ENCODE results near the gene ZNF141.
"Not testable (repeated sequence)": the region's sequence is repeated elsewhere in the genome, so short reads cannot be mapped to it uniquely, and the experiment has no call there.

Gene ZNF141

GRCh38 chr4:337143-337931 lies at the start of gene ZNF141:
TSS of gene ZNF141 (plus strand) at chr4:337814. CDS start at chr4:337984, 170 bp downstream.
- intact Hi-C loops (cut with DNase I), result loop anchor here (10.0 kb wide), 1 partner anchor 137 kb away; no protein-coding TSS in a partner anchor
- peak; percentile 93 to 99 (median 97) for DNase-seq

- intact Hi-C loops (cut with DNase I), result no loop called here
- DNase-seq, result no peak
Measured at GRCh38 chr4:288891-289290, 48.7 kb upstream of the ZNF141 start.

- no peak for DNase-seq
- intact Hi-C loops (cut with DNase I), result no loop called here
Measured at GRCh38 chr4:294732-295131, 42.9 kb upstream of the ZNF141 start.

DNA sequence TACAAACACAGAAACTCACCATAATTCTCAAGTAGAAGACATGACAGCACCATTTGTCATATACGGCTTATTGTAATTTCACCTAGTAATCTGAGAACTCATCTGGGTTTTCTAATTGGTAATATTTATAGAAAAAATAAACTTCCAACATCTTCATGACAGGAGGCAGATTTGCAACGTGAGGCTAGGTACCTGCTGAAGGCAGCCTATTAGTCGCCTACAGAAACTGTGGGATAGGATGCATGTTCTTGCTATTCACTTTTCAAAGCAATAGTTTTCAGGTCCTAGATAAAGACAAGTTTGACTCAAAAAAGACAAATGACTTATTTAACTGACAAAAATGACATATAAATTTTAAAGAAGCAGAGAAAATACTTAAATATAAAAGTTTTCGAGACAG lies 35.2 kb upstream of the ZNF141 start:
- intact Hi-C loops (cut with DNase I), result no loop called here
- DNase-seq, result no peak

DNA sequence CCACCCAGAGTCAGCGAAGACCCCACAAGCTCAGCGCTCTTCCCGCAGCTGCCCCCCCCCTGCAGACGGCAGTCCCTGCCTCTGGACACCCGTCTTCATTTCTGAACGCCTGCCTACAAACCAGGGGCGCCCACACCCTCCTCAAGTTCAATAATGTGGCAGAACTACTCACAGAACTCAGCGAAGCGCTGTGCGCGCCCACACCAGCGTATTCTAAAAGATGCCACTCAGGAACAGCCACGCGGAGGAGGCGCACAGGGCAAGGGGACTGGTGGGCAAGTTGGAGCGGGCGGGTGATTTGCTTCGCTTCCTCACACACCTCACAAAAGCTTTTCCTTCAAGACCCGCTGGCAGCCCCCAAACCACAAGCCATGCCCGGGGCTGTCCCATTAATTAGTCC lies 33.1 kb upstream of the ZNF141 start:
- DNase-seq; intact Hi-C loops (cut with DNase I): not testable (repeated sequence)

DNA sequence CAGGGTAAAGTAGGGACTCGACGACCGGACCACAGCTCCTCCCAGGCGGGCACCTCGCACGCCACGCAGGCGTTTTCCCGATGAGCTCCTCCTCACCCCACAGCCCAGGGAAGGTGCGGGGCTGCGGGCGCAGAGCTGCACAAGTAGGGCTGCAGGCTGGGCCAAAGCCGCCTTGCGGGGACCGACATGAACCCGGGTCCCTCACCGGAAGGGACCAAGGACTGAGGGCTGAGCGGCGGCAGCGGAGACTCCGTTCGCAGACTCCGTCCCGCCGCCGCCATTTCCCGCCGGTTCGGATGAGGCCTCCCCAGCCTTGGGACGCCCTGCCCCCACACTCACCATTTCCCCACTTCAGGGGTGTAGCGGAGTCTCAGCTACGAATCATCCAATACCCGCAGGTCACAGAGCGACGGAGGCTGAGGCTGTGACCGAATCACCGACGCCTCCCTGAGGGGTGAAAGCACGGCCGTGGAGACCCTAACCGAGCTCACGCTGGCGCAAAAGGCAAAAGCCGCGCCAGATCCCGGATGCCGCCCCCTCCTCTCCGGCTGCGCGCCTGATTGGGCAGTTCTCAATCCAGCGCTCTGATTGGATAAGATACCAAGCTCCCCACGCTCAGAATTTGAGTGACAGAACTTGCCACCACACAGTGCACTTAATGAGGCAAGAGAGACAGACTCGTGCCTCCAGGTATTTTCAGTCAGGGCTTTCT lies 32.5 kb upstream of the ZNF141 start, which contains the start of gene ZNF732:
ZNF732 (minus strand) TSS at position 506 of the 712 bp plus-strand sequence; CDS start at position 342, 164 bp downstream.
- intact Hi-C loops (cut with DNase I), result no loop called here
- peak in 9 of 10 donors; percentile 14 to 86 (median 38) for DNase-seq

DNA sequence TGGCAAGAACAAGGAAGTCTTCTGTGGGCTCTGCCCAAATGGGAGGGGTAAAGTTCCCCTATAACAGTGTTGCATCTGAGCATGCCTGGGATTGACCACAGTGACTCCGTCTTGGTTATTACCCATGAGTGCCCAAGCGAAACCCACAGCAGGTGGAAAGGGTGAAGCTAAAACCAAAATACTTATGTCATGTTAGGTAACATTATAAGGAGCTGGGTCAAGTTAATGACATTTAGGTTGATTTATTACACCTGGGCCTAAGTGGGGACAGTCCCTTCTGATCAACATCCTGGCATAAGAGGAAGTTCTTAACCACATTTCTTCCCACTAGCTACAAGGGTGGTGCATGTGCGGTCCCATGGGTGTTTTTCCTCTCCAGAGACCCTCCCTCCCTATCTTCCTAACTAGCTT lies 31.1 kb upstream of the ZNF141 start:
- no peak for DNase-seq
- intact Hi-C loops (cut with DNase I), result no loop called here

- intact Hi-C loops (cut with DNase I), result no loop called here
- no peak for DNase-seq
Measured at GRCh38 chr4:309807-310206, 27.8 kb upstream of the ZNF141 start.

DNA sequence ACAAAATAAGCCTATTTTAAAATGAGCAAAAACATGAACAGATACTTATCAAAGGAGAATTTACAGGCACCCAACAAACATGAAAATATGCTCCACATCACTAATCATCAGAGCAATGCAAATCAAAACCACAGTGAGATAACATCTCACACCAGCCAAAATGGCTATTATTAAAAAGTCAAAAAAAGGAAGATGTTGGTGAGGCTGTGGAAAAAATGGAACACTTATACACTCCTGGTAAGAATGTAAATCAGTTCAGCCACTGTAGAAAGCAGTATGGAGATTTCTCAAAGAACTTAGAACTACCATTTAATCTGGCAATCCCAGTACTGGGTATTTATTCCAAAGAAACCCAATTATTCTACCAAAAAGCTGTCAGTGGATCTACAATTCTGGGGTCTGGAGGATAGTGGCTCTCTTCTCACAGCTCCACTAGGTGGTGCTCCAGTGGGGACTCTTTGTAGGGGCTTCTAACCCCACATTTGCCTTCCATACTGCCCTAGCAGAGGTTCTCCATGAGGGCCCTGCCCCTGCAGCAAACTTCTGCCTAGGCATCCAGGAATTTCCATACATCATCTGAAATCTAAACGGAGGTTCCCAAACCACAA lies 23.2 kb upstream of the ZNF141 start:
- intact Hi-C loops (cut with DNase I), result no loop called here
- DNase-seq, result no peak

DNA sequence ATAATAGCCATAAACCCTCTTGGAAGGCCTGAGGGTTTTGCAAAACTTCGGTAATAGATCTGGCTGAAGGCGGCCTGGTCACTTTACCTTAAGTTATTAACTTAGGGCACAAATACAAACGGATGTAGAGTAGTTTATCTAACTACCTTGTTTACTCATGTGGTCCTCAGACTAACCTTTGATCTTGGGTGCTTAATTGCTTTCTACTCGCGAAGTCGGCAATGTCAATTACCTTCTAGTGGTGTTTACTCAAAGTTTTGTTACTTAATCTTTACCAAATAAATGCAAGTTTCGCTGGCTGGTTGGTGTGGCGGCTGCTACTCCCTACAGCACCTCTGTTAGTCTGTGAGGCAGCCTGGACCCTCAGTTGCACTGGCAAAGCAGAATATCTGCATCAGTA lies 8.9 kb upstream of the ZNF141 start:
- DNase-seq, result no peak
- intact Hi-C loops (cut with DNase I), result no loop called here

- intact Hi-C loops (cut with DNase I), result loop anchor here (10.0 kb wide), 1 partner anchor 139 kb away; no protein-coding TSS in a partner anchor
- no peak for DNase-seq
Measured at GRCh38 chr4:335515-335914, 2.1 kb upstream of the ZNF141 start.

DNA sequence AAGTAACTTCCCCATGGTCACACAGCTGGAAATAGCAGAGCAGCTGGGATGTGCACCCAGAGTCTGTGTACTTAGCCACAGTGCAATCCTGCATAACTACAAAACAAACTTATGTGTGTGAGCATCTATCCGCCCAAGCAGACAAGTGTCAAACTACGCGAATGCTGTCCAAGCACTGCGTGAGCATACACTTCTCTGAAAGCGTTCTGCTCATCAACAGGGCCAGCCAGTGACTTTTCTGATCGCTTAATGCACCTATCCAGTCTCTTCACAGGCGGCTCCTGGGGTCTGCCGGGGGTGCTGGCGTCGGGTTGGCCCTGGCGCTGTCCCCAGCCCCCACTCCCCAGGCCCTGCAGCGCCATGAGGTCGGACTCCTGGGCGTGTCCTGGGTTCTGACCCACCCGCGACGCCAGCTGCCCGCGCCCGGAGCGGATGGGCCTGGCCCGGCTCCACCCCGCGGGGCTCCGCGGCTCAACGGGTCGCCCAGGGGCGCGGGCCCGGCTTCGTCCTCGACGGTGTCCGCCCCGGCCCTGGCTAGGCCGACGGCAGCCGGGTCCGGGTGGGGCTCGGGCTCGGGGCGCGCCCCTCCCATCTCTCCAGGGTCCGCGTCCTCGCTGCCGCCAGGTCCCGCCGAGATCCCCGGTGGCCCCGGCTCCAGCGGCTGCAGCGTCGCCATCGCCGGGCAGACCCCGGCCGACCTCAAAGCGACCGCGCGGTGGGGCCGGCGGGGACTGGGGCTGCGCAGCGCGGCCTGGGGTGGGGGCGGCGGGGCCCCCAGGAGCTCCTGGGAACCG lies 1.3 kb upstream of the ZNF141 start:
- intact Hi-C loops (cut with DNase I), result loop anchor here (10.0 kb wide), 1 partner anchor 139 kb away; no protein-coding TSS in a partner anchor
- DNase-seq, result peak in 6 of 10 donors; percentile 5 to 83 (median 22)

DNA sequence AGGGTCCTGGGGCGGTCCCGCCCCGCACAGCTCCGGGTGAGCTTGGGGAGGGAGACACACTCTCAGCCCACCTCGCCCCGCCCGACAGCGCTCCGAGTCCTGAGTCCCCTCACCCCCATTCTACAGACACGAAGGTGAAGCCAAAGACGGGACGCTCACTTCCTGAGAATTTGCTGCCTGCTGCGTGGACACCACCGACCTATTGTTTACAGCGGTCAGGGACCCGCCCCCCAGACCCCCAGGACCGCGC lies 796 bp upstream of the ZNF141 start:
- intact Hi-C loops (cut with DNase I), result loop anchor here (10.0 kb wide), 1 partner anchor 138 kb away; no protein-coding TSS in a partner anchor
- peak in 4 of 10 donors; percentile 7 to 83 (median 74) for DNase-seq

DNA sequence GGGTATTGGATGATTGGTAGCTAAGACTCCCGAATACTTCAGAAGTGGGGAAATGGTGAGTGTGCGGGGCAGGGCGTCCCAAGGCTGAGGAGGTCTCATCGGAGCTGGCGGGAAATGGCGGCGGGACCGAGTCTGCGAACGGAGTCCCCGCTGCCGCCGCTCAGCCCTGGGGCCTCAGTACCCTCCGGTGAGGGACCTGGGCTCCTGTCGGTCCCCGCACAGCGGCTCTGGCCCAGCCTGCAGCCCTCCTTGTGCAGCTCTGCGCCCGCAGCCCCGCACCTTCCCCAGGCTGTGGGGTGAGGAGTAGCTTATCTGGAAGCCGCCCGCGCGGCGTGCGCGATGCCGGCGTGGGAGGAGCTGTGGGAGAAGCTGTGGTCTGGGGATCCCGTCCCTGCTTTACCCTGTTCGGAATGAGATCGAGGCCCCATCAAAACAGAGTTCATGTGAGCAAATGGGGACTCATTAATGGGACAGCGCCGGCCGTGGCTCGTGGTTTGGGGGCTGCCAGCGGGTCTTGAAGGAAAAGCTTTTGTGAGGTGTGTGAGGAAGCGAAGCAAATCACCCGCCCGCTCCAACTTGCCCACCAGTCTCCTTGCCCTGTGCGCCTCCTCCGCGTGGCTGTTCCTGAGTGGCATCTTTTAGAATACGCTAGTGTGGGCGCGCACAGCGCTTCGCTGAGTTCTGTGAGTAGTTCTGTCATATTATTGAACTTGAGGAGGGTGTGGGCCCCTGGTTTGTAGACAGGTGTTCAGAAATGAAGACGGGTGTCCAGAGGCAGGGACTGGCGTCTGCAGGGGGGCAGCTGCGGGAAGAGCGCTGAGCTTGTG lies 531 bp downstream of the ZNF141 start:
- peak in 9 of 10 donors; percentile 18 to 88 (median 48) for DNase-seq
- intact Hi-C loops (cut with DNase I), result loop anchor here (10.0 kb wide), 1 partner anchor 137 kb away; no protein-coding TSS in a partner anchor

DNA sequence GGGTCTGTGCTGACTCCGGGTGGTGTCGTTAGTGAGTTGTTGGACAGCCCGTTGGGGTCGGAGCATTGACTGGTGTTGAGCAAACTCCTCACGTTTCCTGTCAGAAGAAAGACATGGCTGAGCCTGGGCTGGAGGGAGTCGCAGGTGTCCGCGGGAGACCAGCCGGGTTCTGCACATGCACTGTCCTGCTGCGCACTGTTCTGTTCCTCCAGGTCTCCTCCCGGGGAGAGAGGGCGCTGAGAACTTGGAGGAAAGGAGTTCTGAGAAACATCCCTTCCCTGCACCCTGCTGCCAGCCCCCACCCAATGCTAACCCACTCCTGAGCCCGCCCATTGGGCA lies 1.1 kb downstream of the ZNF141 start:
- peak in 1 of 10 donors; percentile 76 for DNase-seq
- intact Hi-C loops (cut with DNase I), result loop anchor here (10.0 kb wide), 1 partner anchor 136 kb away; no protein-coding TSS in a partner anchor

GRCh38 chr4:340011-340410 lies 2.4 kb downstream of the ZNF141 start:
- DNase-seq, result no peak
- intact Hi-C loops (cut with DNase I), result no loop called here

- intact Hi-C loops (cut with DNase I), result no loop called here
- DNase-seq, result no peak
Measured at GRCh38 chr4:373062-373839, 35.6 kb downstream of the ZNF141 start.

DNA sequence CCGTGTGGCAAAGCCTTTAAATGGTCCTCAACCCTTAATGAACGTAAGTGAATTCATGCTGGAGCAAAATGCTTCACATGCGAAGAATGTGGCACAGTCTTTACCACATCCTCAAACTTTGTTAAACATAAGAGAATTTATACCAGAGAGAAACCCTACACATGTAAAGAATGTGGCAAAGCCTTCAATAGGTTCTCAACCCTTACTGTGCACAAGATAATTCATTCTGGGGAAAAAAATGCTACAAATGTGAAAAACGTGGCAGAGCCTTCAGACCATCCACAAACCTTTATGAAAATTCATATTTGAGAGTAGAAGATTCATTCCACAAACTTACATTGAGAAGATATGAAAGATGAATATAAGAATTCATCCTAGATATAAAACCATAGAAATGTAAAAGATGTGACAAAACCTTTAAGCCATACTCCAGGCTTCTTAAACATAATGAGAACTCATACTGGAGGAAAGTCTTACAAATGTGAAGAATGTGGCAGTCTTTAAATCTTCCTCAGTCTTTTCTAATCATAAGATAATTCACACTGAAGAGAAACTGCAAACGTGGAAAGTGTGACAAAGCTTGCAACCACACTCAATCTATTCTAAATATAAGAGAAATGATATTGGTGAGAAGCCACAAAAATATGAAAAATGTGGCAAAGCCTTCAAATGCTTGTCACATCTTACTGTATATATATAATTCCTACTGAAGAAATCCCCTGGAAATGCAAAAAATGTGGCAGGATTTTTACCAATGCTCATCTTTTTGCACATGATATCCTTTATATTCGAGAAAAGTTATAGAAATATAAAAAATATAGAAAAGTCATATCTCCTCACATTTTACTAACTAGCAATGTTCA lies 36.9 kb downstream of the ZNF141 start:
- intact Hi-C loops (cut with DNase I), result no loop called here

More for the DNA sequence above, 36.9 kb downstream of the ZNF141 start:
- no peak for DNase-seq
